K562 treated with DMSO at 1 percent for 4 hours (cell line): Measurements from ENCODE around the gene TBC1D13. TPM values are rescaled to one million over a fixed set of nuclear protein-coding genes. Genes with fewer than 3 reads are reported as not detected.

Experiments used
- total RNA-seq: library from RNA; unstranded; fragments of 300-600 nt; gene quantifications from 2 replicates; pipeline ENCODE4 v1.2.3, GENCODE V29; 2022; ENCODE audit not compliant: insufficient read depth

The TBC1D13 gene, protein sequence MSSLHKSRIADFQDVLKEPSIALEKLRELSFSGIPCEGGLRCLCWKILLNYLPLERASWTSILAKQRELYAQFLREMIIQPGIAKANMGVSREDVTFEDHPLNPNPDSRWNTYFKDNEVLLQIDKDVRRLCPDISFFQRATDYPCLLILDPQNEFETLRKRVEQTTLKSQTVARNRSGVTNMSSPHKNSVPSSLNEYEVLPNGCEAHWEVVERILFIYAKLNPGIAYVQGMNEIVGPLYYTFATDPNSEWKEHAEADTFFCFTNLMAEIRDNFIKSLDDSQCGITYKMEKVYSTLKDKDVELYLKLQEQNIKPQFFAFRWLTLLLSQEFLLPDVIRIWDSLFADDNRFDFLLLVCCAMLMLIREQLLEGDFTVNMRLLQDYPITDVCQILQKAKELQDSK
- 33.3 and 37.7 TPM in 2 replicates for total RNA-seq

DNA sequence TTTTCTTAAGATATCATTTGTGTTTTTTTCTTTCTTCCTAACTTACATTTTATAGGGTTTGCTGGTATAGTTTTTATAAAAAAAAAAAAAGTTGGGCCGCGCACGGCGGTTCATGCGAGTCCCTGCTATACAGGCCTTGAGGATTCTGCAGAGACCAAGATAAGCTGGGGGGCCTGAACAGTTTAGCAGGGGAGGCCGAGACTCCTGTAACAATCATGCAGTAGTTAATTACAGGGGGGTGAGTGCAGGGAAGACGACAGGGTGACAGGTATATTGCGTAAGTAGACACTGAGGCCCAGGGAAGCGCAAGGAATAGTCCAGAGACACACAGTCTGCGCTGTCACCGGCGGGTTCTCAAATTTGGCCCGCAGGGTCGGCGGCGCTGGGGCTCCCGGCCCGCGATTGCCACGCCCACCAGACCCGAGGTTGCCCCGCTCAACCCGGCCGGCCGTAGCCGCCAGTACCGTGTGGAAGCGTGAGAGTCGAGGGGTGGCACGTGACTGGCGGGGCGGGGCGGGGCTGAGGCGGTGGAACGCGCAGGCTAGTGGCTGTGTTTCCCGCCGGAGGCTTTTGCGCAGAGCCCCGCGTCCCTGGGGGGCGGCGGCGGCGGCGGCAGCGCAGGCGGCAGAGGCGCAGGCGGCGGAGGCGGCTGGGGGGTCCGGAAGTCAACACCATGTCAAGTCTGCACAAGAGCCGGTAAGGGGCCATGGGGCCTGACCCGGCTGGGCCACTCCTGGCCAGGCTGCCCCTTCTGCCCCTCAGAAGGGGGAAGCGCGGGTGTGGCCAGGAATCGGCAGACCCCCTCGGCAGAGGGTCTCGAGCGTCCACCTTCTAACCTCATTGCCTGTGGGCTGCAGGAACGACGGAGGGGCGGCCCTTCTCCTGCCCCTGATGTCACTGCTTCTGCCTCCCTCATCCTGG lies at the start of gene TBC1D13:
TBC1D13 (plus strand) TSS at position 573 of the 921 bp plus-strand sequence; CDS start at position 674, 101 bp downstream.

DNA sequence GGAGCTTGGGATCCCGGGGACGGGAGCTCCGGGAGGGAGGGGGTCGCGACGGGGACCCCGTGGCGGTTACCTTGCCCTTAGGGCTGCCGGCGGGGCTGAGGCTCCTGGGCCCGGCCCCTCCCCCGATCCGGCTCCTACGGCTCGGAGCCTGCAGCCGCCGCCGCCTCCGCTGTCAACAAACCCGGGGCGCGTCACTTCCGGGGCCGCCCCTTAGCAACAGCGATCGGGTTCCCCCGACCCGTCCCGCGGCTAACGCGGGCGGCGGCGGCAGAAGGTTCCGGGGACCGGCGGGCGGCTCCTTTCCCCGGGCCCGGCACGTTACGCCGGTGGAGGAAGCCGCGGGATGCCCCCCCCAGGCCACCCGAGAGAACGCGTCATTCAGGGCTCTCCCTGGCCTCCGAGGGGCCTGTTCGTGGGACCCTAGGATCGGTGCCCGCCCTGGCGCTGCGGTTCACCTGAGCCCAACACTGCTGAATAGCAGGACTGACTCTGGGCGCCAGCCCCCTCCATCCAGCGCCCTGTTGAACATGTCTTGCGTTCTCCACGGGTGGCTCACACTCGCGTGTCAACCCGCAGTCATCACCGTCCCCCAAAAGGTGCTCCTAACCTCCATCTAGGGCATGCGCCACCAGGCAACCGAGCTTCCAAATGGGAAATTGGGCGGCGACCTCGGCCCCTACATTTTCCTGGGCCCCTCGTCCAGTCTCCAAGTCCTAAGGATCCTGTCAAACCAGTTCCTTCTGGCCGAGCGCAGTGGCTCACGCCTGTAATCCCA lies 15.1 kb upstream of the TBC1D13 start, which contains the start of gene ZER1:
ZER1 (minus strand) TSS at position 183 of the 775 bp plus-strand sequence. CDS start 16,362 bp downstream, outside the sequence.

DNA sequence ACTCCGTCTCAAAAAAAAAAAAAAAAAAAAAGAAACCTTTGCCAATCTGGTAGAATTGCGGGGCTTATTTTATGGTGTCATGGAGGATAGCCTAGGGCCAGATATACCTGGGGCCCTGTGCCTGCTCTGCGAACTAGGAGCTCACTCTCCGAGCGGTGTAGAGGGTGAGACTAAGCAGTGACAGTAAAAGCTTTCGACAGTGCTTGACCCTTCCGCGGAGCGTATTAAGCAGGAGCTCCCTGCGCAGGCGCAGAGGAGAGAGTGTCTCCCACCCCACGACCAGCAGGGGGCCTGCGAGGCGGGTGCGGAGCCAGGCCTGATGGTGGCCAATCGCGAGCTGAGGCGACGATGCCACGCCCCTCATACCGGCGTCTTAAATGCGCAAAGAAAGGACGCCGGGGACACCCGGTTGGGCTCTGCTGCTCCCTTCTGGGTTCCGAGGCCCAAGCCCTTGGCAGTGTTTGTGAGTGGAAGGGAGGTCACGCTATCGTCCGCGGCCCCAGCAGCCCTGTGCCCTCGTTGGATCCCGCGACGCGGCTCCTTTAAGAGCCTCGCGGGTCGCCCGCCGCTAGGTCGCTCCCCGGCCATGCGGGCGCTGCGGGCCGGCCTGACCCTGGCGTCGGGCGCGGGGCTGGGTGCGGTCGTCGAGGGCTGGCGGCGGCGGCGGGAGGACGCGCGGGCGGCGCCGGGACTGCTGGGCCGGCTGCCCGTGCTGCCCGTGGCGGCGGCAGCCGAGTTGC lies 31.2 kb downstream of the TBC1D13 start, which contains the start of gene ENDOG:
ENDOG (plus strand) TSS at position 402 of the 740 bp plus-strand sequence; CDS start at position 587, 185 bp downstream.

DNA sequence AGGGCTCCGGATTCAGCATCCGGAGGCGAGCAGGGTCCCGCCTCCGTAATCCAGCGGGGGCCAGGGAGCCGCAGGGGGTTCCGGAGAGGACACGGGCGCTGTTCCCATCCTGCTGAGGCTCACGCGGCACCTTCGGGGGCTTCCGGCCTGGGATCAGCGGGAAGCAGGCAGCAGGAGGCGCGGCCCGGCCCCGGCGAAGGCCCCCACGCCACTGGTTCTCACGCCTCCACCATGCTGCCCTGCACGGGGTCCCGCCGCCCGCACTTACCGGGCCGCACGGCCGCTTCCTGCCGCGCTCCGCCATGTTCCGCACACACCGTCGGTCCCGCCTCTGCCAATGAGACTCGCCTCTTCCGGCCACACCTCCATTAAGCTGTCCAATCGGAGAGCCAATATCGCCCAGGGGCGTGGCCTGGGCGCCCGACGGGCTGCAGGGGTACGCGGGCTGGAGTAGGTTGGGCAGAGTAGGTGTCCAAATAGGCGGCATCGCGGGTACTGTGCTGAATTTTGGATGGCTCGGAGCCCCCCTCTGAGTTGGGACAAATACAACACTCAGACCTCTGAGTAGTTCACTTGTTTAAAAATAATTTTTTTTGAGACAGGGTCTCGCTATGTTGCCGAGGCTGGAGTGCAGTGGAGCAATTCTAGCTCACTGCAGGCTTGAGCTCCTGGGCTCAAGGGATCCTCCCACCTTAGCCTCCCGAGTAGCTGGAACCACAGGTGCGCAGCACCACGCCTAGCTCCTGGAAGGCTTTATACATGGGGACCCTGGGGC lies 42.6 kb downstream of the TBC1D13 start, which contains the start of gene SPOUT1:
SPOUT1 (minus strand) TSS at position 318 of the 775 bp plus-strand sequence; CDS start at position 304, 14 bp downstream.

Other genes starting within 250 kb of the TBC1D13 start
- 29.3 and 36.5 TPM in 2 replicates for gene SPTAN1, start 234.7 kb upstream of the TBC1D13 start, total RNA-seq
- gene DYNC2I2, start 130.4 kb upstream of the TBC1D13 start, total RNA-seq: 153 and 184 TPM in 2 replicates
- gene SET, start 98.0 kb upstream of the TBC1D13 start, total RNA-seq: 334 and 357 TPM in 2 replicates
- gene PKN3, start 84.8 kb upstream of the TBC1D13 start, total RNA-seq: 27.3 and 31.8 TPM in 2 replicates
- gene ZDHHC12, start 63.1 kb upstream of the TBC1D13 start, total RNA-seq: 41.6 and 41.9 TPM in 2 replicates
- gene ZER1, start 15.3 kb upstream of the TBC1D13 start, total RNA-seq: 34.0 and 39.0 TPM in 2 replicates
- 143 and 152 TPM in 2 replicates for gene ENDOG, start 31.2 kb downstream of the TBC1D13 start, total RNA-seq
- gene SPOUT1, start 42.5 kb downstream of the TBC1D13 start, total RNA-seq: 18.9 and 19.7 TPM in 2 replicates
- gene KYAT1, start 94.7 kb downstream of the TBC1D13 start, total RNA-seq: 15.4 and 16.1 TPM in 2 replicates
- gene LRRC8A, start 94.9 kb downstream of the TBC1D13 start, total RNA-seq: 28.7 and 39.4 TPM in 2 replicates
- gene PHYHD1, start 133.7 kb downstream of the TBC1D13 start, total RNA-seq: 0.51 and 2.4 TPM in 2 replicates
- gene DOLK, start 160.3 kb downstream of the TBC1D13 start, total RNA-seq: 9.3 and 9.7 TPM in 2 replicates
- 51.0 and 68.0 TPM in 2 replicates for gene NUP188, start 160.4 kb downstream of the TBC1D13 start, total RNA-seq
- 74.5 and 82.0 TPM in 2 replicates for gene SH3GLB2, start 241.1 kb downstream of the TBC1D13 start, total RNA-seq
- 14.2 and 26.5 TPM in 2 replicates for gene MIGA2, start 249.4 kb downstream of the TBC1D13 start, total RNA-seq